HepG2 (cell line): ENCODE data around the gene ABCB8. TPM values are rescaled to one million over a fixed set of nuclear protein-coding genes. Genes with fewer than 3 reads are reported as not detected.
A peak's percentile ranks its signal among the peaks of the same experiment; 100 is the strongest.

Source experiments
- EP300 ChIP-seq, 3 experiments: sonication (generic) in 1 of 3; formaldehyde crosslinking in 1 of 3; IDR thresholded peaks; 2 replicates each; pipeline versions ENCODE4 v1.5.1 to v1.6.1; 2011 to 2020; ENCODE audit warnings: low read depth in 2 of 3, low read length in 2 of 3, borderline replicate concordance in 1 of 3, improper control_type of control experiment in 1 of 3, mild to moderate bottlenecking in 1 of 3, missing genetic modification reagents in 1 of 3, moderate library complexity in 1 of 3
- FIP1L1 ChIP-seq: fragments of 200-400 bp; formaldehyde crosslinking; IDR thresholded peaks from 2 replicates; pipeline ENCODE4 v1.6.1; 2018; ENCODE audit warnings: low read depth, mild to moderate bottlenecking, low read length, moderate library complexity, borderline replicate concordance; ENCODE audit not compliant: insufficient read depth
- FLYWCH1 ChIP-seq: sonication (generic); formaldehyde crosslinking; IDR thresholded peaks from 2 replicates; pipeline ENCODE4 v1.8.1; 2023; ENCODE audit warnings: mild to moderate bottlenecking, missing genetic modification reagents
- GATA4 ChIP-seq: sonication (generic); IDR thresholded peaks from 2 replicates; pipeline ENCODE4 v1.6.1; 2016; ENCODE audit warnings: antibody characterized with exemption, low read depth, borderline replicate concordance
- HDAC6 ChIP-seq: fragments of 200-600 bp; sonication (generic); IDR thresholded peaks from 2 replicates; pipeline ENCODE4 v1.7.0; 2017; ENCODE audit warnings: mild to moderate bottlenecking, antibody characterized with exemption, low read length, low read depth
- MAFG ChIP-seq: sonication (generic); formaldehyde crosslinking; IDR thresholded peaks from 2 replicates; pipeline ENCODE4 v1.5.1; 2020; ENCODE audit warnings: mild to moderate bottlenecking, missing genetic modification reagents
- MYC ChIP-seq: sonication (generic); formaldehyde crosslinking; IDR thresholded peaks from 2 replicates; pipeline ENCODE4 v1.9.0; 2021; ENCODE audit warnings: missing genetic modification reagents, borderline replicate concordance
- ZMYM3 ChIP-seq: sonication (generic); formaldehyde crosslinking; IDR thresholded peaks from 2 replicates; pipeline ENCODE4 v1.5.1; 2020; ENCODE audit warnings: mild to moderate bottlenecking, missing genetic modification reagents
- ZNF234 ChIP-seq: sonication (generic); formaldehyde crosslinking; conservative IDR thresholded peaks from 2 replicates; pipeline ENCODE4 v1.5.1; 2020; ENCODE audit warnings: mild to moderate bottlenecking, missing genetic modification reagents
- ZNF274 ChIP-seq: sonication (generic); formaldehyde crosslinking; IDR thresholded peaks from 2 replicates; pipeline ENCODE4 v1.5.1; 2020; ENCODE audit warnings: mild to moderate bottlenecking, missing genetic modification reagents
- ZNF292 ChIP-seq: sonication (generic); formaldehyde crosslinking; IDR thresholded peaks from 2 replicates; pipeline ENCODE4 v1.8.1; 2022; ENCODE audit warnings: mild to moderate bottlenecking, low read depth, missing genetic modification reagents, borderline replicate concordance
- ZNF382 ChIP-seq: sonication (generic); formaldehyde crosslinking; IDR thresholded peaks from 2 replicates; pipeline ENCODE4 v1.5.0; 2020; ENCODE audit warnings: missing genetic modification reagents, mild to moderate bottlenecking, borderline replicate concordance
- ZNF556 ChIP-seq: sonication (generic); formaldehyde crosslinking; IDR thresholded peaks from 2 replicates; pipeline ENCODE4 v1.4.0; 2020; ENCODE audit warnings: mild to moderate bottlenecking, missing genetic modification reagents, borderline replicate concordance
- ZNF629 ChIP-seq: sonication (generic); formaldehyde crosslinking; conservative IDR thresholded peaks from 2 replicates; pipeline ENCODE4 v1.5.0; 2020; ENCODE audit warnings: missing genetic modification reagents
- ZNF761 ChIP-seq: sonication (generic); formaldehyde crosslinking; conservative IDR thresholded peaks from 2 replicates; pipeline ENCODE4 v1.4.0; 2020; ENCODE audit warnings: mild to moderate bottlenecking, missing genetic modification reagents
- polyA plus RNA-seq, 8 experiments: library from polyadenylated mRNA; depleted of rRNA in 3 of 8; stranded (reverse) in 7 of 8; unstranded in 1 of 8; fragments of >200 nt; fragmentation: Illumina TruSeq in 4 of 8; extraction: Trizol in 4 of 8; gene quantifications; 2 replicates each; pipeline versions ENCODE4 v1.2.1 to v1.2.3, GENCODE V29; 2011 to 2016; ENCODE audit warnings: low read depth in 4 of 8, missing spikeins in 1 of 8, mixed read lengths in 1 of 8; ENCODE audit not compliant: insufficient read depth in 1 of 8
- total RNA-seq, 5 experiments: library from RNA; depleted of rRNA; stranded (reverse); fragments of >200 nt; fragmentation: Illumina TruSeq; extraction: Trizol; gene quantifications; 2 replicates each; pipeline ENCODE4 v1.2.3, GENCODE V29; 2016; ENCODE audit warnings: low read depth in 1 of 5
- TF ChIP-seq, protein P1 (sequence below): sonication (generic); formaldehyde crosslinking; conservative IDR thresholded peaks from 2 replicates; pipeline ENCODE4 v1.8.0; 2022; ENCODE audit warnings: mild to moderate bottlenecking, moderate library complexity, missing genetic modification reagents
- TF ChIP-seq, protein P2 (sequence below): sonication (generic); formaldehyde crosslinking; IDR thresholded peaks from 2 replicates; pipeline ENCODE4 v1.5.1; 2020; ENCODE audit warnings: mild to moderate bottlenecking, missing genetic modification reagents, moderate library complexity
- TF ChIP-seq, protein P3 (sequence below): fragments of 450-650 bp; IDR thresholded peaks from 2 replicates; pipeline ENCODE4 v1.6.1; 2017
- TF ChIP-seq, protein P4 (sequence below): sonication (generic); formaldehyde crosslinking; IDR thresholded peaks from 2 replicates; pipeline ENCODE4 v1.4.0; 2020; ENCODE audit warnings: mild to moderate bottlenecking, missing genetic modification reagents
- TF ChIP-seq, protein P5 (sequence below): sonication (generic); formaldehyde crosslinking; IDR thresholded peaks from 2 replicates; pipeline ENCODE4 v1.8.0; 2022; ENCODE audit warnings: missing genetic modification reagents, mild to moderate bottlenecking, borderline replicate concordance

The ABCB8 gene
- total and polyA plus RNA-seq, 2 of the 13 experiments (the other 11 are each of a cell fraction or from before 2014, with no cell fraction given) = 6.6 to 16.7 TPM

DNA sequence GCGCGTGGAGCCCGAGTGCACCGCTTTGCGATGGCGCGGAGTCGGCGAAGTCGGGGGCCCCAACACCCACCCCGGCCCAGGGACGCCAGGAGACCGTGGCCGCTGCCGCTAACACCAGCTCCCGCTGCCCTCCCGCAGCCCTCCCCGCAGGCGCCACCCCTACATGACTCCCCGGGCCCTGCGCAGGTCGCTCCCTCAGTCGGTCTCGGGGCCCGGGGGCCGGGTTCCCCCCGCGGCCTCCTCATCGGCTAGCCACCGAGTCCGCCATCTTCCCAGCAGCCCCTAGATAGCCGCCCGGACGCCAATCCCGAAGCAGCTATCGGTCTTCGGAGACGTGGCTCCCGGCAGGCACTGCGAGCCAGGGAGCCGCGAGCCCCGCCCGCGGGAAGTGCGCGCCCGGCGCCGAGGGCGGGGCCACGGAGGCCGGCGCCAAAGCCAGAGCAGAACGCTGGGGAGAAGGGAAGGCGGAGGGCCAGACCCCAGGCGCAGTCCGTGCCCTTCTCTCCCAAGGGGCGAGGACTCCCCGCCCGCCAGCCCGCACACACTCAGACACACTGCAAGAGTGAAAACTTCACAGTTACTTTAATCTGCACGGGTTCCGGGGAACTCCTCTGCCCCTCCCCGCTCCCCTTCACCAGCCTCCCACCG lies 52.4 kb downstream of the ABCB8 start, which contains the start of gene FASTK (continued):
- peak; percentile 32; the same call in 1 of the 2 replicates for TF ChIP-seq ZNF556 (CRISPR knock-in tag)
- TF ChIP-seq MAFG (CRISPR knock-in tag) = no peak
- TF ChIP-seq ZNF274 (CRISPR knock-in tag) = peak; percentile 89
- TF ChIP-seq GATA4 = peak; percentile 15; the same call in 1 of the 2 replicates
- TF ChIP-seq FLYWCH1 (CRISPR knock-in tag) = 0 out of 2 replicates have a peak, but pooled peaks have one; percentile 62
- TF ChIP-seq ZMYM3 (CRISPR knock-in tag) = no peak
- no peak for TF ChIP-seq ZNF292 (CRISPR knock-in tag)
- peak; percentile 37; the same call in 1 of the 2 replicates for TF ChIP-seq ZNF761 (CRISPR knock-in tag)
- TF ChIP-seq EP300 (IDR thresholded peaks at IDR 0.05; ENCODE audit: low read depth in 2 of 2, low read length in 2 of 2) = peak in 1 of 2 experiments; percentile 20; a peak in 1 of 4 replicates
- TF ChIP-seq EP300 (CRISPR knock-in tag; IDR thresholded peaks at IDR 0.05; ENCODE audit: borderline replicate concordance) = no peak
- TF ChIP-seq, protein P1, sequence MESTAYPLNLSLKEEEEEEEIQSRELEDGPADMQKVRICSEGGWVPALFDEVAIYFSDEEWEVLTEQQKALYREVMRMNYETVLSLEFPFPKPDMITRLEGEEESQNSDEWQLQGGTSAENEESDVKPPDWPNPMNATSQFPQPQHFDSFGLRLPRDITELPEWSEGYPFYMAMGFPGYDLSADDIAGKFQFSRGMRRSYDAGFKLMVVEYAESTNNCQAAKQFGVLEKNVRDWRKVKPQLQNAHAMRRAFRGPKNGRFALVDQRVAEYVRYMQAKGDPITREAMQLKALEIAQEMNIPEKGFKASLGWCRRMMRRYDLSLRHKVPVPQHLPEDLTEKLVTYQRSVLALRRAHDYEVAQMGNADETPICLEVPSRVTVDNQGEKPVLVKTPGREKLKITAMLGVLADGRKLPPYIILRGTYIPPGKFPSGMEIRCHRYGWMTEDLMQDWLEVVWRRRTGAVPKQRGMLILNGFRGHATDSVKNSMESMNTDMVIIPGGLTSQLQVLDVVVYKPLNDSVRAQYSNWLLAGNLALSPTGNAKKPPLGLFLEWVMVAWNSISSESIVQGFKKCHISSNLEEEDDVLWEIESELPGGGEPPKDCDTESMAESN (CRISPR knock-in tag) = peak; percentile 67; the same call in 1 of the 2 replicates
- TF ChIP-seq, protein P2, sequence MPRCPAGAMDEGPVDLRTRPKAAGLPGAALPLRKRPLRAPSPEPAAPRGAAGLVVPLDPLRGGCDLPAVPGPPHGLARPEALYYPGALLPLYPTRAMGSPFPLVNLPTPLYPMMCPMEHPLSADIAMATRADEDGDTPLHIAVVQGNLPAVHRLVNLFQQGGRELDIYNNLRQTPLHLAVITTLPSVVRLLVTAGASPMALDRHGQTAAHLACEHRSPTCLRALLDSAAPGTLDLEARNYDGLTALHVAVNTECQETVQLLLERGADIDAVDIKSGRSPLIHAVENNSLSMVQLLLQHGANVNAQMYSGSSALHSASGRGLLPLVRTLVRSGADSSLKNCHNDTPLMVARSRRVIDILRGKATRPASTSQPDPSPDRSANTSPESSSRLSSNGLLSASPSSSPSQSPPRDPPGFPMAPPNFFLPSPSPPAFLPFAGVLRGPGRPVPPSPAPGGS (CRISPR knock-in tag) = peak; percentile 87
- TF ChIP-seq FIP1L1 = no peak
- TF ChIP-seq HDAC6 = no peak
- TF ChIP-seq ZNF382 (CRISPR knock-in tag) = no peak
- TF ChIP-seq ZNF234 (CRISPR knock-in tag) = no peak
- TF ChIP-seq, protein P3, sequence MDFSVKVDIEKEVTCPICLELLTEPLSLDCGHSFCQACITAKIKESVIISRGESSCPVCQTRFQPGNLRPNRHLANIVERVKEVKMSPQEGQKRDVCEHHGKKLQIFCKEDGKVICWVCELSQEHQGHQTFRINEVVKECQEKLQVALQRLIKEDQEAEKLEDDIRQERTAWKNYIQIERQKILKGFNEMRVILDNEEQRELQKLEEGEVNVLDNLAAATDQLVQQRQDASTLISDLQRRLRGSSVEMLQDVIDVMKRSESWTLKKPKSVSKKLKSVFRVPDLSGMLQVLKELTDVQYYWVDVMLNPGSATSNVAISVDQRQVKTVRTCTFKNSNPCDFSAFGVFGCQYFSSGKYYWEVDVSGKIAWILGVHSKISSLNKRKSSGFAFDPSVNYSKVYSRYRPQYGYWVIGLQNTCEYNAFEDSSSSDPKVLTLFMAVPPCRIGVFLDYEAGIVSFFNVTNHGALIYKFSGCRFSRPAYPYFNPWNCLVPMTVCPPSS = no peak
- 0 out of 2 replicates have a peak, but pooled peaks have one; percentile 26 for TF ChIP-seq MYC (CRISPR knock-in tag)
- no peak for TF ChIP-seq ZNF629
- TF ChIP-seq, protein P4, sequence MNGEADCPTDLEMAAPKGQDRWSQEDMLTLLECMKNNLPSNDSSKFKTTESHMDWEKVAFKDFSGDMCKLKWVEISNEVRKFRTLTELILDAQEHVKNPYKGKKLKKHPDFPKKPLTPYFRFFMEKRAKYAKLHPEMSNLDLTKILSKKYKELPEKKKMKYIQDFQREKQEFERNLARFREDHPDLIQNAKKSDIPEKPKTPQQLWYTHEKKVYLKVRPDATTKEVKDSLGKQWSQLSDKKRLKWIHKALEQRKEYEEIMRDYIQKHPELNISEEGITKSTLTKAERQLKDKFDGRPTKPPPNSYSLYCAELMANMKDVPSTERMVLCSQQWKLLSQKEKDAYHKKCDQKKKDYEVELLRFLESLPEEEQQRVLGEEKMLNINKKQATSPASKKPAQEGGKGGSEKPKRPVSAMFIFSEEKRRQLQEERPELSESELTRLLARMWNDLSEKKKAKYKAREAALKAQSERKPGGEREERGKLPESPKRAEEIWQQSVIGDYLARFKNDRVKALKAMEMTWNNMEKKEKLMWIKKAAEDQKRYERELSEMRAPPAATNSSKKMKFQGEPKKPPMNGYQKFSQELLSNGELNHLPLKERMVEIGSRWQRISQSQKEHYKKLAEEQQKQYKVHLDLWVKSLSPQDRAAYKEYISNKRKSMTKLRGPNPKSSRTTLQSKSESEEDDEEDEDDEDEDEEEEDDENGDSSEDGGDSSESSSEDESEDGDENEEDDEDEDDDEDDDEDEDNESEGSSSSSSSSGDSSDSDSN (CRISPR knock-in tag) = peak; percentile 66
- TF ChIP-seq, protein P5, sequence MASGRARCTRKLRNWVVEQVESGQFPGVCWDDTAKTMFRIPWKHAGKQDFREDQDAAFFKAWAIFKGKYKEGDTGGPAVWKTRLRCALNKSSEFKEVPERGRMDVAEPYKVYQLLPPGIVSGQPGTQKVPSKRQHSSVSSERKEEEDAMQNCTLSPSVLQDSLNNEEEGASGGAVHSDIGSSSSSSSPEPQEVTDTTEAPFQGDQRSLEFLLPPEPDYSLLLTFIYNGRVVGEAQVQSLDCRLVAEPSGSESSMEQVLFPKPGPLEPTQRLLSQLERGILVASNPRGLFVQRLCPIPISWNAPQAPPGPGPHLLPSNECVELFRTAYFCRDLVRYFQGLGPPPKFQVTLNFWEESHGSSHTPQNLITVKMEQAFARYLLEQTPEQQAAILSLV (CRISPR knock-in tag) = peak; percentile 35; the same call in 1 of the 2 replicates
